Adrenal gland (tissue), 12 donors: Measurements from ENCODE around the gene CCDC187. TPM values are rescaled to one million over a fixed set of nuclear protein-coding genes. Genes with fewer than 3 reads are reported as not detected.

Source experiments
- DNase-seq, 7 donors: peaks; one replicate each; pipeline ENCODE4 v3.0.0-alpha.2; 2019 to 2020
- H3K27ac ChIP-seq, 5 donors: fragments of 200-600 bp; sonication (generic) in 4 of 5; 1 replicate in 3 of 5; 2 replicates in 2 of 5; pipeline versions ENCODE4 v1.5.1 to v1.8.0; 2016 to 2020; ENCODE audit warnings: mild to moderate bottlenecking in 1 of 5
- H3K27me3 ChIP-seq: fragments of 200-600 bp; 2 replicates; pipeline ENCODE4 v1.8.0; 2021
- H3K36me3 ChIP-seq, 2 donors: fragments of 200-600 bp; replicated peaks in 1 of 2; 1 replicate in 1 of 2; 2 replicates in 1 of 2; pipeline versions ENCODE4 v1.5.1 to v1.8.0; 2018 to 2022
- H3K4me1 ChIP-seq, 2 donors: fragments of 200-600 bp; replicated peaks in 1 of 2; 1 replicate in 1 of 2; 2 replicates in 1 of 2; pipeline versions ENCODE4 v1.5.1 to v1.8.0; 2018 to 2021
- H3K4me3 ChIP-seq, 4 donors: fragments of 200-600 bp; sonication (generic) in 3 of 4; one replicate each; pipeline ENCODE4 v1.5.1; 2016 to 2018
- H3K9me3 ChIP-seq, 3 donors: fragments of 200-600 bp; sonication (generic) in 1 of 3; replicated peaks in 1 of 3; 1 replicate in 2 of 3; 2 replicates in 1 of 3; pipeline versions ENCODE4 v1.5.1 to v1.8.0; 2016 to 2021
- POLR2A ChIP-seq, 2 donors: fragments of 450-650 bp; IDR thresholded peaks; one replicate each; pipeline ENCODE4 v1.6.1; 2017; ENCODE audit warnings: antibody characterized with exemption in 2 of 2, mild to moderate bottlenecking in 2 of 2, moderate library complexity in 1 of 2
- WGBS, 4 donors: extraction: QIAGEN DNeasy Blood & Tissue Kit in 2 of 4; methylation state at CpG; one replicate each; pipeline versions ENCODE4 v1.1.5 to v1.1.7; 2013 to 2017; 5-methylcytosine and 5-hydroxymethylcytosine counted together
- intact Hi-C, 2 donors: fragments of 100-400 bp; cut with DNase I; formaldehyde crosslinking; loops; one replicate each; pipeline versions ENCODE4 v1.14.1 to v1.15.0; 2022 to 2023
- polyA plus RNA-seq, 3 donors: library from polyadenylated mRNA; stranded (reverse); fragments of 200-250 nt in 2 of 3; fragments of 350-450 nt in 1 of 3; fragmentation: Illumina TruSeq in 1 of 3; extraction: RNeasy Lipid Tissue Mini Kit (QIAGEN cat#74804) in 1 of 3; gene quantifications; one replicate each; pipeline ENCODE4 v1.2.3, GENCODE V29; 2013 to 2014
- total RNA-seq, 9 donors: library from RNA; depleted of rRNA in 4 of 9; stranded (reverse); fragments of >200 nt in 4 of 9; fragments of 120-200 nt in 1 of 9; fragmentation: NEBNext Ultra II Directional in 1 of 9; extraction: Animal tissue kit (Norgen Biotek cat#: 25700) in 1 of 9; gene quantifications; one replicate each; pipeline versions ENCODE4 v1.1.0 to v1.2.4, GENCODE V29; 2013 to 2023
- TF ChIP-seq, protein P1 (sequence below), 6 experiments: fragments of 450-650 bp in 4 of 6; fragments of 200-600 bp in 2 of 6; sonication (generic) in 1 of 6; IDR thresholded peaks; 1 replicate in 5 of 6; 2 replicates in 1 of 6; pipeline versions ENCODE4 v1.5.1 to v1.8.0; 2016 to 2021; ENCODE audit warnings: antibody characterized with exemption in 6 of 6, mild to moderate bottlenecking in 2 of 6, moderate library complexity in 1 of 6
- donor health status: healthy with polysubstance abuse.
- donor health status: Bipolar disorder and iron deficiency.
- donor health status: DM: yes; HTN: yes; CAD: no.
- donor health status: DM: no; HTN: no; CAD: no.
- donor health status: DM: no; HTN: no; CAD: no.
- donor health status: DM: yes; HTN: yes; CAD: no.

The CCDC187 gene
- total and polyA plus RNA-seq, 12 donors, result under 0.01 to 0.44 (median 0.08) TPM; not detected in 1

DNA sequence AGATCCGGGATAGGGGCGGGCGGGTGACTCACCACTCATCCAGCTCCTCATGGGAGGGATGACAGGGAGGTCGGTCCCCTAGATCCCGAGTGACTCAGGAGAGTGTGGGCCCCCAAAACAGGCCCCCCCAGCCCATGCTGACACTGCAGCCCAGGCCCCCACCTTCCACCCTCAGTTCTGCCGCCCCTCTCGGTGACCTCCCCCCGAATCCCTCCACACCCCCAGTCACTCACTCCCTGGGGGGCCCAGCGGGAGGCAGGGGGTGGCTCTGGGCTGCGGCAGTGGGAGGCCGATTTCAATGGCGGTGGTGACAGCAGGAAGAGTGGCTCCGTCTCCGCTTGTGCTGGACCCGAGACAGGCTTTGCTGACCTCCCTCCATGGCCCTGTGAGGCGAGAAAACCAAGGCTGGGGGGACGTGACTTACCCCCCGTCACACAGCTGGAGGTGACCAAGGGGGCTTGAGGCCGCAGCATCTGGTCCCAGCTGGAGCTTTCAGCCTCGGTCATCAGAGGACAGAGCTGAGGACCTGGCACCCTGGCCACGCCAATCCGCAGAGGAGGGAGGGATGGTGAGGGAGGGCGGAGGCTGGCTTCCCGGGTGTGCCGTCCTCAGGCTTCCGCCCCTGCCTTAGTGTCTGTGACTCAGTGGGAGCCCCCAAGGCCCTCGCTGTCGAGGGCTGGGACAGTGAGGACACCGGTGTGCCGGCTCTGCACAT lies 32.4 kb upstream of the CCDC187 start:
- peak in 1 of 7 donors; percentile 58 for DNase-seq
- Histone ChIP-seq H3K27ac (no peak overlapping the region), H3K4me3 (no peak overlapping the region), H3K4me1 (peaks cover 0 to 4% of the 10 kb centered on the region in 2 donors), H3K9me3 (no peaks in the 10 kb centered on the region), H3K36me3 (peaks cover 0 to 6% of the 10 kb centered on the region in 2 donors), H3K27me3 (no peaks in the 10 kb centered on the region)
- WGBS, 4 donors, result 83 to 92% (median 88%) methylated on average over 11 to 30 of the region's 30 CpGs
- TF ChIP-seq, protein P1, sequence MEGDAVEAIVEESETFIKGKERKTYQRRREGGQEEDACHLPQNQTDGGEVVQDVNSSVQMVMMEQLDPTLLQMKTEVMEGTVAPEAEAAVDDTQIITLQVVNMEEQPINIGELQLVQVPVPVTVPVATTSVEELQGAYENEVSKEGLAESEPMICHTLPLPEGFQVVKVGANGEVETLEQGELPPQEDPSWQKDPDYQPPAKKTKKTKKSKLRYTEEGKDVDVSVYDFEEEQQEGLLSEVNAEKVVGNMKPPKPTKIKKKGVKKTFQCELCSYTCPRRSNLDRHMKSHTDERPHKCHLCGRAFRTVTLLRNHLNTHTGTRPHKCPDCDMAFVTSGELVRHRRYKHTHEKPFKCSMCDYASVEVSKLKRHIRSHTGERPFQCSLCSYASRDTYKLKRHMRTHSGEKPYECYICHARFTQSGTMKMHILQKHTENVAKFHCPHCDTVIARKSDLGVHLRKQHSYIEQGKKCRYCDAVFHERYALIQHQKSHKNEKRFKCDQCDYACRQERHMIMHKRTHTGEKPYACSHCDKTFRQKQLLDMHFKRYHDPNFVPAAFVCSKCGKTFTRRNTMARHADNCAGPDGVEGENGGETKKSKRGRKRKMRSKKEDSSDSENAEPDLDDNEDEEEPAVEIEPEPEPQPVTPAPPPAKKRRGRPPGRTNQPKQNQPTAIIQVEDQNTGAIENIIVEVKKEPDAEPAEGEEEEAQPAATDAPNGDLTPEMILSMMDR (IDR thresholded peaks at IDR 0.05), result no peak
- no peak for TF ChIP-seq POLR2A (IDR thresholded peaks at IDR 0.05)
- intact Hi-C loops, result loop anchor here (5.0 kb wide), 1 partner anchor 66 kb away; the partner anchor contains the start of gene SNAPC4 (in 2 of the 2)

DNA sequence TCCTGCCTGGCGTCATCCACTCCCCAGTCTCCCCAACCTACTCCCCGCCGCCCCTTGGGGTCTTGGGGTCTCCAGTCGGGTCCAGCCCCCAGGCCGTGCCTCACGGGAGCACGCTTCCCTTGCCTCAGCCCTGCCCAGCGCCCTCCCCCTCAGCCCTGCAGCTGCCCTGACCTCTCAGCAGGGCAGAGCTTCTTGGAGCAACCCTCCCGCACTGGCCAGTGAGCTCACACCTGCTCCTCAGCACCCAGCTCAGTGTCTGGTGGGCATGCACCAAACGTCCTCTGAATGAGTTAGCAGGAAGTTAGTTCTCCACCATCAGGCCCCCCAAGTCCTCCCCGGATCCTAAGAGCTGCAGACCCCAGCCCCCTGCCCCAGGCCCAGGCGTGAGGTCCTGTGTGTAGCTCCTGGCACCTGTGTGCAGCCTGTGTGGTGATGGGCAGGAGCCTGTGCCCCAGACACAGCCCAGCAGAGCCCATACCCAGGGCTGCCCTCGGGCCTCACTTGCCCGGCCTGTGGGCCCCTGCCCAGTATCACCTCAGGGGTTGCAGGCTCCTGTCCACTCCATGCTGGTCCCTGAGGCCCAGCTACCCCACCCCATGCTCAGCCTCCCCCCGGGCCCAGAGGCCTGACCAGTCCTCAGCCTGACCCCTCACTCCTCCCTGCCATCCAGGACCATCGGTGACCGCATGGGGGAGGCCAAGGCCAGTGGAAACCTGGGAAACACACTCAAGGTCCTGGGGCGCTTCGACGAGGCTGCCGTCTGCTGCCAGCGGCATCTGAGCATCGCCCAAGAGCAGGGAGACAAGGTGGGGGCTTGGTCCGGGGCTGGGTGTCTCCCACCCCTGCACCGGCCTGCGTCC lies 31.6 kb upstream of the CCDC187 start:
- H3K27me3 ChIP-seq, result no peaks in the 10 kb centered on the region
- 54 to 80% (median 74%) methylated on average over 5 to 26 of the region's 26 CpGs for WGBS, 4 donors
- H3K9me3 ChIP-seq, result no peaks in the 10 kb centered on the region
- H3K4me1 ChIP-seq, result no peaks in the 10 kb centered on the region
- no peak for DNase-seq
- H3K36me3 ChIP-seq, result peaks cover 0 to 6% of the 10 kb centered on the region in 2 donors
- intact Hi-C loops, result loop anchor here (5.0 kb wide), 1 partner anchor 67 kb away; the partner anchor contains the start of gene SNAPC4 (in 2 of the 2)
- no peak overlapping the region for H3K4me3 ChIP-seq
- TF ChIP-seq POLR2A (IDR thresholded peaks at IDR 0.05), result no peak
- TF ChIP-seq, protein P1 (IDR thresholded peaks at IDR 0.05), result no peak
- no peak overlapping the region for H3K27ac ChIP-seq

DNA sequence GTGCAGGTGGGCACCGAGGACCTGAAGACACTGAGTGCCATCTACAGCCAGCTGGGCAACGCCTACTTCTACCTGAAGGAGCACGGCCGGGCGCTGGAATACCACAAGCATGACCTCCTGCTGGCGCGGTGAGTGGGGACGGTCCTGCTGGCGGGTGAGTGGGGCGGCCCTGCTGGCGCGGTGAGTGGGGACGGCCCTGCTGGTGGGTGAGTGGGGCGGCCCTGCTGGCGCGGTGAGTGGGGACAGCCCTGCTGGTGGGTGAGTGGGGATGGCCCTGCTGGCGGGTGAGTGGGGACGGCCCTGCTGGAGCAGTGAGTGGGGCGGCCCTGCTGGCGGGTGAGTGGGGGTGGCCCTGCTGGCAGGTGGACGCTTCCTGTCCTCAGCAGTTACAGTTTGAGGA lies 30.6 kb upstream of the CCDC187 start:
- Histone ChIP-seq H3K9me3 (no peaks in the 10 kb centered on the region), H3K27me3 (no peaks in the 10 kb centered on the region), H3K4me1 (no peaks in the 10 kb centered on the region), H3K27ac (no peak overlapping the region), H3K36me3 (peaks cover 0 to 6% of the 10 kb centered on the region in 2 donors), H3K4me3 (no peak overlapping the region)
- intact Hi-C loops, result no loop called here
- TF ChIP-seq, protein P1 (IDR thresholded peaks at IDR 0.05), result no peak
- WGBS, 4 donors, result 93 to 97% (median 94%) methylated on average over 20 to 21 of the region's 21 CpGs
- no peak for DNase-seq

DNA sequence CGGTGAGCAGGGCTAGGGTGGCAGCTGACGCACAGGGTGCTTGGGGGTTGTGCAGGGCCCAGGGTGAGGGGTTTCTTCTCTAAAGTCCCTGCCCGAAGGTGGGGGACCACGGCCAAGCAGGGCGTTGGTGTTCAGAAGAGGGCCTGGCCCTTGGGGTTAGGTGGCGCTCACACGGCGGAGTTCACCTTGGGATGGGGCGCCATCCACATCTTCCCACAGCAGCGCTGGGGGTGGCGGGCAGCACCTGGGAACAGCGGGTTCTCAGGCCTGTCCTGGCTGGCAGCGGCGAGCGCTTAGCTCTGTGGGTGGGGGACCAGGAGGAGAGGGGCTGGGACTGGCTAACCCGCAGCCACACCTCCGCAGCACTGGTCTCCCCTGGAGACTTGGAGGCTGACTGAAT lies 29.6 kb upstream of the CCDC187 start:
- Histone ChIP-seq H3K9me3 (no peaks in the 10 kb centered on the region), H3K4me3 (no peak overlapping the region), H3K27ac (no peak overlapping the region), H3K36me3 (peaks cover 0 to 6% of the 10 kb centered on the region in 2 donors), H3K4me1 (peaks cover 0 to 9% of the 10 kb centered on the region in 2 donors), H3K27me3 (no peaks in the 10 kb centered on the region)
- TF ChIP-seq POLR2A (IDR thresholded peaks at IDR 0.05), result no peak
- TF ChIP-seq, protein P1 (IDR thresholded peaks at IDR 0.05), result no peak
- no peak for DNase-seq
- 91 to 100% (median 94%) methylated on average over 3 to 17 of the region's 17 CpGs for whole genome bisulfite sequencing, 4 donors
- intact Hi-C loops, result no loop called here
